ENCODE measurements around the gene RTN4RL1. TPM values are rescaled to one million over a fixed set of nuclear protein-coding genes. Genes with fewer than 3 reads are reported as not detected.

RTN4RL1 gene
- total RNA-seq, 1 experiment from 2014 or later, result 0.22 TPM

DNA sequence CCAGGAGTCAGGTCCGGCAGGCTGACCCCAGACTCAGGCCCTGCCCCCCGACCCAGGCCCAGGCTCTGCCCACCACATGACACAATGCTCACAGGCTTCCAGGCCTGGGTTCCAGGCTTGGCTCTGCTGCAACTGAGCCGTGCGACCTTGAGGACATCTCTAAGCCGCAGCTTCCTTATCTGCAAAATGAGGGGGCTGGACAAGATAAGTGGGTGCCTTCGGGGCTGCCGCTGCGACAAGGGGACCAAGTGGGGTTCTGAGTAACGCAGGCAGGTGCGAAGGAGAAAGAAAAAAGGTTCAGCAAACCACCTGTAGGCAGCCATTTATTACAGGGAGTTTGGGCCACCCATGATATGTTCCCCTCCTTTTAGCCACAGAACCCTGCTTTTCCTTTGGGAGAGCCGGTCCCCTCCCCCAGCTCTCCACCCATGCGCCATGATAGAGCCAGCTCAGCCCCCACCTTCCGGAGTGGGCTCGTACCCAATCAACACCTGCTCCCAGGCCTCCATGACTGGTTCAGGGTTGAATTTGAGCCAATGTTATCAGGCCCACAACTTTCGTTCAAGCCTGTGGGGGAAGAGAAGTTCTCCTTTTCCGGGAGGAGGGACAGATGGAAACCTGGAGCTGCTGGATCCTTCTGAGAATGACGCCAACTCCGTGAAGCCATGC, 38.2 kb downstream of the RTN4RL1 start:
- Histone ChIP-seq H2BK120ac (ENCODE audit: low read depth, low read length, poor library complexity, severe bottlenecking) (no peak overlapping the region), H3K18ac (ENCODE audit: insufficient read length, low read depth, low read length) (no peak overlapping the region), H2BK15ac (ENCODE audit: low read depth, low read length) (no peak overlapping the region), H4K20me1 (ENCODE audit: control insufficient read depth, insufficient read depth, insufficient read length) (no peaks in the 10 kb centered on the region), H3K27me3 (ENCODE audit: insufficient read depth, low read length) (no peaks in the 10 kb centered on the region; the same call in 1 of the 2 replicates), H3K4me1 (ENCODE audit: insufficient read depth, low read length) (no peaks in the 10 kb centered on the region; the same call in 1 of the 2 replicates), H3K23ac (ENCODE audit: insufficient read length, low read depth, low read length) (no peak overlapping the region), H3K79me1 (ENCODE audit: insufficient read depth, low read depth, low read length, poor library complexity, severe bottlenecking) (no peaks in the 10 kb centered on the region), H2AK5ac (ENCODE audit: insufficient read length, low read length) (no peak overlapping the region), H3K14ac (ENCODE audit: insufficient read depth, low read length) (no peak overlapping the region), H2BK20ac (ENCODE audit: low read depth, low read length, poor library complexity, severe bottlenecking) (no peak overlapping the region), H3K27ac (ENCODE audit: insufficient read length, low read depth, low read length) (no peak overlapping the region), H3K9ac (ENCODE audit: extremely low read depth, insufficient read length, low read length) (no peak overlapping the region), H2BK12ac (ENCODE audit: insufficient read length, low read depth, low read length) (no peak overlapping the region), H3K79me2 (ENCODE audit: insufficient read depth, low read length) (no peaks in the 10 kb centered on the region), H3K23me2 (ENCODE audit: insufficient read length, low read depth, low read length, poor library complexity, severe bottlenecking) (no peaks in the 10 kb centered on the region), H4K91ac (ENCODE audit: insufficient read length, low read depth, low read length) (no peak overlapping the region), H3K4ac (ENCODE audit: low read depth, low read length) (no peak overlapping the region), H4K8ac (replicated peaks; ENCODE audit: insufficient read length, low read depth, low read length) (no peak overlapping the region), H3K56ac (ENCODE audit: insufficient read length, low read depth, low read length) (no peak overlapping the region), H3K4me2 (ENCODE audit: insufficient read depth, insufficient read length, low read length) (no peak overlapping the region), H3K9me3 (ENCODE audit: control insufficient read depth, low read depth, low read length) (no peaks in the 10 kb centered on the region), H2BK5ac (ENCODE audit: insufficient read length, low read length) (no peak overlapping the region), H3T11ph (ENCODE audit: low read length) (no peak overlapping the region), H4K5ac (ENCODE audit: insufficient read length, low read depth, low read length) (no peak overlapping the region), H2AFZ (ENCODE audit: low read length) (no peak overlapping the region)
- H3K36me3 Mint-ChIP-seq (ENCODE audit: insufficient read depth in 1 of 3, low read depth in 3 of 3), result no peaks in the 10 kb centered on the region
- H3K9me3 Mint-ChIP-seq, result no peaks in the 10 kb centered on the region
- WGBS (ENCODE audit: extremely low coverage, insufficient read length, low lambda C conversion rate), result no CpG with 5 or more reads among the region's 18 CpGs
- peaks cover 10 to 20% of the 10 kb centered on the region in 2 experiments; a peak in 3 of 4 replicates for H3K4me1 Mint-ChIP-seq
- H3K27me3 Mint-ChIP-seq (ENCODE audit: low read depth), result peaks cover 44% of the 10 kb centered on the region
- DNase-seq, result no peak
- no peak overlapping the region for H3K27ac Mint-ChIP-seq
- TF ChIP-seq, protein P1, sequence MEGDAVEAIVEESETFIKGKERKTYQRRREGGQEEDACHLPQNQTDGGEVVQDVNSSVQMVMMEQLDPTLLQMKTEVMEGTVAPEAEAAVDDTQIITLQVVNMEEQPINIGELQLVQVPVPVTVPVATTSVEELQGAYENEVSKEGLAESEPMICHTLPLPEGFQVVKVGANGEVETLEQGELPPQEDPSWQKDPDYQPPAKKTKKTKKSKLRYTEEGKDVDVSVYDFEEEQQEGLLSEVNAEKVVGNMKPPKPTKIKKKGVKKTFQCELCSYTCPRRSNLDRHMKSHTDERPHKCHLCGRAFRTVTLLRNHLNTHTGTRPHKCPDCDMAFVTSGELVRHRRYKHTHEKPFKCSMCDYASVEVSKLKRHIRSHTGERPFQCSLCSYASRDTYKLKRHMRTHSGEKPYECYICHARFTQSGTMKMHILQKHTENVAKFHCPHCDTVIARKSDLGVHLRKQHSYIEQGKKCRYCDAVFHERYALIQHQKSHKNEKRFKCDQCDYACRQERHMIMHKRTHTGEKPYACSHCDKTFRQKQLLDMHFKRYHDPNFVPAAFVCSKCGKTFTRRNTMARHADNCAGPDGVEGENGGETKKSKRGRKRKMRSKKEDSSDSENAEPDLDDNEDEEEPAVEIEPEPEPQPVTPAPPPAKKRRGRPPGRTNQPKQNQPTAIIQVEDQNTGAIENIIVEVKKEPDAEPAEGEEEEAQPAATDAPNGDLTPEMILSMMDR (conservative IDR thresholded peaks at IDR 0.05), result no peak
- H3K4me3 Mint-ChIP-seq, result no peak overlapping the region

Measured in H9 (cell line).